Measurements from ENCODE around the gene MYH14.

GRCh38 chr19:50287331-50287730 lies 83.9 kb downstream of the MYH14 start:
- TF ChIP-seq CTCF (IDR thresholded peaks at IDR 0.05 in 4 of 5, conservative IDR thresholded peaks at IDR 0.05 in 1 of 5) (no peak), POLR2A (IDR thresholded peaks at IDR 0.05) (no peak)
